Spleen (tissue), 7 donors: ENCODE results near the gene CNOT2.

ENCODE experiments used
- CTCF ChIP-seq, 11 experiments: fragments of 200-600 bp in 7 of 11; fragments of 450-650 bp in 4 of 11; sonication (generic) in 4 of 11; IDR thresholded peaks in 8 of 11; conservative IDR thresholded peaks in 3 of 11; 1 replicate in 7 of 11; 2 replicates in 4 of 11; pipeline versions ENCODE4 v1.4.0 to v1.8.0; 2016 to 2021; ENCODE audit warnings: antibody characterized with exemption in 11 of 11, inconsistent platforms in 4 of 11, mild to moderate bottlenecking in 1 of 11
- POLR2A ChIP-seq, 3 donors: fragments of 450-650 bp; IDR thresholded peaks; one replicate each; pipeline ENCODE4 v1.5.1; 2017; ENCODE audit warnings: antibody characterized with exemption in 3 of 3, mild to moderate bottlenecking in 1 of 3
- donor health status: DM: no; HTN: no; CAD: no; lungs with moderate emphysema.
- donor health status: DM: no; HTN: no; CAD: no.
- donor health status: DM: no; HTN: no; CAD: no.

DNA sequence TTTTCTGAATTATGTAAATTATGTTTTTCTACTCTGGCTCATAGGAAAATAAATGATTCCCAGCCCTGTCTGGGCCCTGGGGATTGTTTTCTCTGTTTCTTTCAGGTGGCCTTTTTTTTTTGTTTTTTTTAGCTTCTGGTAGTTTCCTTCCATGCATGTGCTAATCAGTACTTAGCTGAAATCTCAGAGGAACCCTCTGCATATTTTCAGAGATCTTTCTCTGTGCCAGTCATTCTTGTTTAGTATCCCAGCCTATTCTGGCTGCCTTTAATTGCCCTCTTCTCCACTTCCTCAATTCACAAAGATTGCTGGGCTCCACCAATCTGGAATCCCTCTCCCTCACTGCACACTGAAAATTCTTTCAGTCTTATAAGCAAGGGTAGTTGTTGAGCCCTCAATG, 46.9 kb downstream of the CNOT2 start:
- TF ChIP-seq CTCF (IDR thresholded peaks at IDR 0.05 in 8 of 11, conservative IDR thresholded peaks at IDR 0.05 in 3 of 11): no peak
- no peak for TF ChIP-seq POLR2A (IDR thresholded peaks at IDR 0.05)
